ENCODE results near the gene HECW1.
A peak's percentile ranks its signal among the peaks of the same experiment; 100 is the strongest.

The HECW1 gene

DNA sequence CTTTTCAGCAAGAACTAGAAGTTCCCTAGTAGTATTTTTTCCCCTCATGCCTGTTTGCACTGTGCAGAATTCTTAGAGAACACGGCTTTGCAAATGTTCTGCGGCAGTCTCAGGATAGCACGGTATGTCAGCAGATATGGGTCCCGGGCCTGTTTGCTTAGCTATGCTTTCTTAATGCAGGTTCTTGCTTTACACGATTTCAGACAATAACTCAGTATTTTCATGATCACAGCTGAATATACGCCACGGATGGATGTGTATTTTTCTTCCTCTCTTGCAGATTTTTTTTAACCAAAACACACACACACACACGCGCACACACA, 137.3 kb downstream of the HECW1 start:
- H4K8ac ChIP-seq (ENCODE audit: low read length): no peak overlapping the region
- H3K4me1 ChIP-seq (ENCODE audit: control insufficient read depth, insufficient read depth, low read depth, low read length): peaks cover 10% of the 10 kb centered on the region
- H3K14ac ChIP-seq (ENCODE audit: low read length in 2 of 2): no peak overlapping the region
- H3K27ac ChIP-seq (ENCODE audit: low read length, poor library complexity, severe bottlenecking): peak overlapping the region; percentile 58
- no peak overlapping the region for H2BK12ac ChIP-seq (ENCODE audit: low read length in 2 of 2)
- peaks cover 8% of the 10 kb centered on the region for H3K79me1 ChIP-seq (replicated peaks; ENCODE audit: low read length, poor library complexity, severe bottlenecking)
- H3K4ac ChIP-seq (ENCODE audit: low read depth in 1 of 2, low read length in 2 of 2): no peak overlapping the region
- no peaks in the 10 kb centered on the region for H3K36me3 ChIP-seq (ENCODE audit: control insufficient read depth in 1 of 2, insufficient read depth in 2 of 2, low read depth in 1 of 2, low read length in 2 of 2)
- no peak overlapping the region for H2BK15ac ChIP-seq (ENCODE audit: low read depth, poor library complexity, severe bottlenecking)
- H4K91ac ChIP-seq (ENCODE audit: low read length): no peak overlapping the region
- no peak overlapping the region for H2AFZ ChIP-seq (ENCODE audit: low read depth, low read length)
- WGBS: 88% methylated on average over 7 of the region's 9 CpGs
- no peak for DNase-seq
- peak overlapping the region; percentile 1 for H3K9ac ChIP-seq (ENCODE audit: low read length)
- no peak overlapping the region for H2BK5ac ChIP-seq (ENCODE audit: low read depth, low read length, poor library complexity, severe bottlenecking)
- no peak overlapping the region for H3K23ac ChIP-seq (ENCODE audit: low read length in 2 of 2)
- H3K9me3 ChIP-seq (ENCODE audit: control insufficient read depth, low read length): no peaks in the 10 kb centered on the region
- H2AK5ac ChIP-seq (ENCODE audit: low read length, severe bottlenecking): no peak overlapping the region
- H3K27me3 ChIP-seq (ENCODE audit: control insufficient read depth in 1 of 2, insufficient read depth in 1 of 2, low read length in 2 of 2): no peaks in the 10 kb centered on the region
- peak overlapping the region; percentile 68 for H3K4me2 ChIP-seq (ENCODE audit: low read length, poor library complexity, severe bottlenecking)
- H3K4me3 ChIP-seq (ENCODE audit: insufficient read depth in 1 of 2, low read depth in 1 of 2, low read length in 2 of 2): peak overlapping the region in 1 of 2 experiments; percentile 1
- H3K18ac ChIP-seq (ENCODE audit: low read depth in 1 of 2, low read length in 2 of 2): no peak overlapping the region
- H2BK120ac ChIP-seq (ENCODE audit: low read depth, low read length): no peak overlapping the region

DNA sequence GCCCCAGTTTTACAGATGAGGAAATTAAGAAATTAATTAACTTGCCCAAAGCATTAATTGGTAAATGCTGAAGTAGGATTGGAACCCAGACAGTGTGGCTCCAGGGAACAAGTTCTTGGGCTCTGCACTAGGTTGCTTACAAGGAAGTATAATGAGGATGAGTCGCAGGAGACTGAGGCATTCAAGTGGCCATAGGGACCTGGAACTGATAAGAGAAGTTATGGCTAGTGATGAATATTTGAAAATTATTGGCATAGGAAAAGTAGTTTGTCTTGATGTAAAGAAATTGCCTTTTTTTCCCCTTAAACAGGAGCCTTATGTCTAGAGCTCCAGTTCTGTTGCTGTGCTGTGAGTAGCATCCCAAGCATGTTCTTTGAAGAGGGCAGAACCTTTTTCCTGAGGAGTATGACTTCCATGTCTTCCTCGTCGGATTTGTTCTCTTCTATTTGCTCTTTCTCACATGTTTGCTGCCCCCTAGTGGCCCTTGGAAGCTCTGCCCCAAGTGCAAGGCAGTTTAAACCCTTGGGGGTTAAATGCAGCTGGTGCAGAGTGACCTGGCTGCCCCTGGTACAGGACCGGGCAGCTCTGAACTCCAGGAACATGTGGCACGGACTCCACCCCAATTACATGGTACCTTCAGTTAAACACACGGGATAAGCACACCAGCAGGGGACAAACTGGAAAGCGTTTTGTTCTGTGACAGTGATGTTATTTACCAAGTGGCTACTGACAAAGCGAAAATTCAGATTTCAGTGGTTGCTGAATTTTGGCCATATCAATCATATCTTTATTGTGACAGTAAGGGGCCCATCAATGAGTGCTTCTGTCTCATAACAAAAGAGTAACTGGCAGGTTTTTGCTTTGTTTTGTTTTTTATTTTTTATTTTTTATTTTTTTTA, 148.8 kb downstream of the HECW1 start:
- 29% methylated on average over 8 of the region's 8 CpGs for WGBS
- H3K4me1 ChIP-seq (ENCODE audit: control insufficient read depth, insufficient read depth, low read depth, low read length): peaks cover 2% of the 10 kb centered on the region
- peak overlapping the region; percentile 72 for H4K8ac ChIP-seq (ENCODE audit: low read length)
- no peak overlapping the region for H2BK5ac ChIP-seq (ENCODE audit: low read depth, low read length, poor library complexity, severe bottlenecking)
- H2AFZ ChIP-seq (ENCODE audit: low read depth, low read length): no peak overlapping the region
- H3K18ac ChIP-seq (ENCODE audit: low read depth in 1 of 2, low read length in 2 of 2): no peak overlapping the region
- no peak overlapping the region for H3K23ac ChIP-seq (ENCODE audit: low read length in 2 of 2)
- H4K91ac ChIP-seq (ENCODE audit: low read length): no peak overlapping the region
- no peak overlapping the region for H2BK120ac ChIP-seq (ENCODE audit: low read depth, low read length)
- no peak overlapping the region for H2BK12ac ChIP-seq (ENCODE audit: low read length in 2 of 2)
- no peak overlapping the region for H3K4me2 ChIP-seq (ENCODE audit: low read length, poor library complexity, severe bottlenecking)
- H3K9me3 ChIP-seq (ENCODE audit: control insufficient read depth, low read length): peaks cover 17% of the 10 kb centered on the region
- peaks cover 2% of the 10 kb centered on the region for H3K79me1 ChIP-seq (replicated peaks; ENCODE audit: low read length, poor library complexity, severe bottlenecking)
- H3K14ac ChIP-seq (ENCODE audit: low read length in 2 of 2): no peak overlapping the region
- peak; percentile 87 for DNase-seq
- no peak overlapping the region for H3K4me3 ChIP-seq (ENCODE audit: insufficient read depth in 1 of 2, low read depth in 1 of 2, low read length in 2 of 2)
- H3K36me3 ChIP-seq (ENCODE audit: control insufficient read depth in 1 of 2, insufficient read depth in 2 of 2, low read depth in 1 of 2, low read length in 2 of 2): no peaks in the 10 kb centered on the region
- no peaks in the 10 kb centered on the region for H3K27me3 ChIP-seq (ENCODE audit: control insufficient read depth in 1 of 2, insufficient read depth in 1 of 2, low read length in 2 of 2)
- no peak overlapping the region for H2BK15ac ChIP-seq (ENCODE audit: low read depth, poor library complexity, severe bottlenecking)
- H3K27ac ChIP-seq (ENCODE audit: low read length, poor library complexity, severe bottlenecking): no peak overlapping the region
- no peak overlapping the region for H2AK5ac ChIP-seq (ENCODE audit: low read length, severe bottlenecking)
- no peak overlapping the region for H3K4ac ChIP-seq (ENCODE audit: low read depth in 1 of 2, low read length in 2 of 2)
- H3K9ac ChIP-seq (ENCODE audit: low read length): no peak overlapping the region

DNA sequence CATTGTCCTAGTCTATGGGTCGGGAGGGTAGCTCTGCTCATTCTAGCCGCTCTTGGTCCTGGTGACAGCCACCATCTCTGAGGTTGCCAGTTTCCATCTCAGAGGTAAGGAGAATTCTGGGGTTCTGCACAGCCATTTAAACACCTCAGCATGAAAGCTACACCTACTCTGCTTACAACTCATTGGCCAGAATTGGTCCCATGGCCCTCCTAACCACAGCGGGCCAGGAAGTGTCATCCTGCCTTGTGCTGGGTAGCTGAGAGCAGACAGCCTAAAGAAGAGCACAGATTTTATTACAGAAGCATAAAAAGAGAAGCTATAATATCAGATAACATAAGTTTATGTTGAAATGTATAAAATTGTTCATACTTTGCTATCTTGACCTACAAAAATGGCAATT, 152.7 kb downstream of the HECW1 start:
- Histone ChIP-seq H3K27ac (ENCODE audit: low read length, poor library complexity, severe bottlenecking) (no peak overlapping the region), H3K79me1 (replicated peaks; ENCODE audit: low read length, poor library complexity, severe bottlenecking) (peaks cover 3% of the 10 kb centered on the region), H3K27me3 (ENCODE audit: control insufficient read depth in 1 of 2, insufficient read depth in 1 of 2, low read length in 2 of 2) (no peaks in the 10 kb centered on the region)

DNA sequence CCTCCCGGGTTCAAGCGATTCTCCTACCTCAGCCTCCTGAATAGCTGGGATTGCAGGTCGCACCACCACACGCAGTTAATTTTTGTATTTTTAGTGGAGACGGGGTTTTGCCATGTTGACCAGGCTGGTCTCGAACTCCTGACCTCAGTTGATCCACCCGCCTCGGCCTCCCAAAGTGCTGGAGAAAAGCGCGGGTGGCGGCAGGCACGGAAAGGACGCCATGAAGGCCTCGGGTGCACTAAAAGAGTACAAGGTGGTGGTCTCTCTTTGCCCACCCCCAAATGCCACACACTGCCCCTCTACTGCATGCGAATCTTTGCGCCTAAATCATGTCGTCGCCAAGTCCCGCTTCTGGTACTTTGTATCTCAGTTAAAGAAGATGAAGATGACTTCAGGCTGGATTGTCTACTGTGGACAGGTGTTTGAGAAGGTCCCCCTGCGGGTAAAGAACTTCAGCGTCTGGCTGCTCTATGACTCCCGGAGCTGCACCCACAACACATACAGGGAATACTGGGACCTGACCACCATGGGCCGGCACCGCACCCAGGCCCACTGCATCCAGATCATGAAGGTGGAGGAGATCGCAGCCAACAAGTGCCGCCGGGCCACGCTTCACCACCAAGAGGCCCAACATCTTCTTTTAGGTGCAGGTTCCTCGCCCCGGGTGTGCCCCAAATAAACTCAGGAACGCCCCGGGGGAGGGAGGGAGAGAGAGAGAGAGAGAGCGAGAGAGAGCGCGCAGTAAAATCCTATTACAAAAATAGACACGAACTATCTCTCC, 161.7 kb downstream of the HECW1 start:
- Histone ChIP-seq H3K4me1 (ENCODE audit: control insufficient read depth, insufficient read depth, low read depth, low read length) (no peaks in the 10 kb centered on the region), H3K36me3 (ENCODE audit: control insufficient read depth in 1 of 2, insufficient read depth in 2 of 2, low read depth in 1 of 2, low read length in 2 of 2) (no peaks in the 10 kb centered on the region), H3K79me1 (replicated peaks; ENCODE audit: low read length, poor library complexity, severe bottlenecking) (peaks cover under 1% of the 10 kb centered on the region), H3K18ac (ENCODE audit: low read depth in 1 of 2, low read length in 2 of 2) (no peak overlapping the region), H3K23ac (ENCODE audit: low read length in 2 of 2) (no peak overlapping the region), H3K4me3 (ENCODE audit: insufficient read depth in 1 of 2, low read depth in 1 of 2, low read length in 2 of 2) (no peak overlapping the region), H3K27me3 (ENCODE audit: control insufficient read depth in 1 of 2, insufficient read depth in 1 of 2, low read length in 2 of 2) (no peaks in the 10 kb centered on the region), H3K4ac (ENCODE audit: low read depth in 1 of 2, low read length in 2 of 2) (no peak overlapping the region), H4K91ac (ENCODE audit: low read length) (no peak overlapping the region), H3K9me3 (ENCODE audit: control insufficient read depth, low read length) (peaks cover 4% of the 10 kb centered on the region), H2AK5ac (ENCODE audit: low read length, severe bottlenecking) (no peak overlapping the region), H2BK120ac (ENCODE audit: low read depth, low read length) (no peak overlapping the region), H3K9ac (ENCODE audit: low read length) (no peak overlapping the region), H4K8ac (ENCODE audit: low read length) (no peak overlapping the region), H2BK12ac (ENCODE audit: low read length in 2 of 2) (no peak overlapping the region), H2AFZ (ENCODE audit: low read depth, low read length) (no peak overlapping the region), H2BK5ac (ENCODE audit: low read depth, low read length, poor library complexity, severe bottlenecking) (no peak overlapping the region), H3K14ac (ENCODE audit: low read length in 2 of 2) (no peak overlapping the region), H3K27ac (ENCODE audit: low read length, poor library complexity, severe bottlenecking) (no peak overlapping the region), H3K4me2 (ENCODE audit: low read length, poor library complexity, severe bottlenecking) (no peak overlapping the region), H2BK15ac (ENCODE audit: low read depth, poor library complexity, severe bottlenecking) (no peak overlapping the region)
- no peak for DNase-seq
- 97% methylated on average over 28 of the region's 36 CpGs for WGBS

More for the DNA sequence above, 152.7 kb downstream of the HECW1 start:
- Histone ChIP-seq H2BK15ac (ENCODE audit: low read depth, poor library complexity, severe bottlenecking) (no peak overlapping the region), H3K4me3 (ENCODE audit: insufficient read depth in 1 of 2, low read depth in 1 of 2, low read length in 2 of 2) (no peak overlapping the region), H3K9ac (ENCODE audit: low read length) (no peak overlapping the region), H3K4ac (ENCODE audit: low read depth in 1 of 2, low read length in 2 of 2) (no peak overlapping the region), H3K18ac (ENCODE audit: low read depth in 1 of 2, low read length in 2 of 2) (no peak overlapping the region), H3K14ac (ENCODE audit: low read length in 2 of 2) (no peak overlapping the region), H3K36me3 (ENCODE audit: control insufficient read depth in 1 of 2, insufficient read depth in 2 of 2, low read depth in 1 of 2, low read length in 2 of 2) (no peaks in the 10 kb centered on the region), H2BK5ac (ENCODE audit: low read depth, low read length, poor library complexity, severe bottlenecking) (no peak overlapping the region), H4K91ac (ENCODE audit: low read length) (no peak overlapping the region), H2AFZ (ENCODE audit: low read depth, low read length) (no peak overlapping the region), H4K8ac (ENCODE audit: low read length) (no peak overlapping the region), H3K4me1 (ENCODE audit: control insufficient read depth, insufficient read depth, low read depth, low read length) (peaks cover 2% of the 10 kb centered on the region), H3K9me3 (ENCODE audit: control insufficient read depth, low read length) (peaks cover 4% of the 10 kb centered on the region), H3K23ac (ENCODE audit: low read length in 2 of 2) (no peak overlapping the region), H3K4me2 (ENCODE audit: low read length, poor library complexity, severe bottlenecking) (no peak overlapping the region), H2BK120ac (ENCODE audit: low read depth, low read length) (no peak overlapping the region), H2AK5ac (ENCODE audit: low read length, severe bottlenecking) (no peak overlapping the region), H2BK12ac (ENCODE audit: low read length in 2 of 2) (no peak overlapping the region)
- 98% methylated on average over 3 of the region's 3 CpGs for WGBS
- no peak for DNase-seq
